Measurements from ENCODE around the gene NBPF12.
"Not testable (repeated sequence)": the region's sequence is repeated elsewhere in the genome, so short reads cannot be mapped to it uniquely, and the experiment has no call there.

- not testable (repeated sequence) for TF ChIP-seq CTCF, POLR2A (IDR thresholded peaks at IDR 0.05)
These were observed 30.4 kb upstream of the NBPF12 start for GRCh38 chr1:146907565-146908261.

Data from stomach (tissue), 4 donors.